GM19468 (cell line): ENCODE measurements around the gene TNFAIP8.
A peak's percentile ranks its signal among the peaks of the same experiment; 100 is the strongest.

Experiments
- ATAC-seq: cut with Tn5 transposase; IDR thresholded peaks from one replicate; pipeline ENCODE4 v1.9.1; 2021; ENCODE audit warnings: mild to moderate bottlenecking, moderate library complexity, moderate number of reproducible peaks; ENCODE audit not compliant: unreplicated experiment; ENCODE audit errors: extremely low read depth

TNFAIP8 gene

DNA sequence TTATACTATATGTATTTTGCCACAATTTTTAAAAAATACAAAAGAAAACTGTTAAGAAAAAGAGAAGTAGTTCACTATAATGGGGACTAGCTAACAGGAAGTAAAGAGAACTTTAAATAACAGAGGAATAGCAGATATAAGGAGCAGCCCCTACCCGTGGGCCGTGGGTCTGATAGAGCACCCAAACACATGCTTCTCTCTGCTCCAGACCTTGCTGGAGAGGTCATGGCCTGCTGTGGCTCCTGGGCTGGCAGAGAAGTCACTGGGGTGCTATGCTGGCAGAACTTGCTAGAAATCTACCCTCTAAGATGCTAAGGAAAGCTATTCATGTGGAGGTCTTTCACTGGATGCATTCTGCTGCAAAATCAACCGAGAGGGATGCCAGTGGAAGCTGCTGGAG, 10.0 kb upstream of the TNFAIP8 start:
- no peak for ATAC-seq

- no peak for ATAC-seq
Observed at GRCh38 chr5:119346394-119346793, 9.4 kb upstream of the TNFAIP8 start.

DNA sequence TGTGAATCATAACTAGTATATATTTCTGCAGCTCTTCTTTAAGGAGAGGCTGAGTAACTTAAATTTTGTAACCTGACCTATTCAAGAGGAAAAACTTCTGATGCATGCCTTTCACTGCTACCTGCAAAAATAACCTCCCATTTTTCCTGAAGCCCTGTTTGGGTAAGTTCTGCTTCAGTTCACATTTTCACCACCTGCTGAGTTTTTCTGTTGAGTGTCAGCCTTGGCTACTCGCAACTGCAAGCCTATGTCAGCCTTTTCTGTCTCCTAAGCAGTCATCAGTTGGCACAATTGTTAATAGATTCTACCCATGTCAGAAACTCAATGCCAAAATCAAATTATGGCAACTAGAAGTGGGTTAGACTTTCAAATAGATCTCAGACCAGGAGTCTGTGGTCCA, 8.2 kb upstream of the TNFAIP8 start:
- no peak for ATAC-seq

DNA sequence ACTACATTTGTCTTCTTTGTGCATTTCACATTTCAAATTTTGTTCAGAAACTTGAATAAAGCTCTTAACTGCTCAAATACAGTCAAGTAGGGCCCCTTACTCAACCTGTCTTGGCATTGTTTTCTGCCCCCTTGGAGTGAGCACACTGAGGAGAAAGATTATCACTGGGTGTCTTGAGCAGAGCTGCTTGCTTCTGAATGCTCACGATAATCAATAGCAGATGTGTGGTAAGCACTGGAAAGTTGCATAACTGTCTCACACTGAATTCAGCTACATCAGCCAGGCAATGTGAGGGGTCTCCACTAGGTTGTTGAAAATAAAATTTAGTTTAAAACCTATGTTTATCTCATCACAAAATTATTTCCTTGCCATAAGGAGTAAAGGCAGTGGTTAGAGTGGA, 7.8 kb upstream of the TNFAIP8 start:
- no peak for ATAC-seq

DNA sequence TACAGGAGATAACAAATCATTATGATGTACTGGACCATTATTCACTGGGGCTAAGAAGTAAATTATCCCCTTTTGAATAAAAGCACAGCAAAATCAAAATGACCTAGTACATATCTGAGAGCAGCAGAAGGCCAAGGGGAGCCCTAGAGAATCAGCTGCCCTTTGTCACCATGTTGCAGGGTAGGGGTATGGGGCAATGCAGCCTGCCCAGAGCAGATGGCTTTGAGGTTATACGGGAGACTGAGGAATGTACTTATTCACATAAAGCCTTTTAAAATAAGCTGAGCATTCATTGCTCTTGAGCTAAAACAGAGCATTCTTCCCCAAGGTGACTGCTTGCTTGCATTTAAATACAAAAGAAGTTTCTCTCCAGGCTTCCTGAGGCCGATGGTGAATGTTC, 2.6 kb upstream of the TNFAIP8 start:
- ATAC-seq, result no peak

DNA sequence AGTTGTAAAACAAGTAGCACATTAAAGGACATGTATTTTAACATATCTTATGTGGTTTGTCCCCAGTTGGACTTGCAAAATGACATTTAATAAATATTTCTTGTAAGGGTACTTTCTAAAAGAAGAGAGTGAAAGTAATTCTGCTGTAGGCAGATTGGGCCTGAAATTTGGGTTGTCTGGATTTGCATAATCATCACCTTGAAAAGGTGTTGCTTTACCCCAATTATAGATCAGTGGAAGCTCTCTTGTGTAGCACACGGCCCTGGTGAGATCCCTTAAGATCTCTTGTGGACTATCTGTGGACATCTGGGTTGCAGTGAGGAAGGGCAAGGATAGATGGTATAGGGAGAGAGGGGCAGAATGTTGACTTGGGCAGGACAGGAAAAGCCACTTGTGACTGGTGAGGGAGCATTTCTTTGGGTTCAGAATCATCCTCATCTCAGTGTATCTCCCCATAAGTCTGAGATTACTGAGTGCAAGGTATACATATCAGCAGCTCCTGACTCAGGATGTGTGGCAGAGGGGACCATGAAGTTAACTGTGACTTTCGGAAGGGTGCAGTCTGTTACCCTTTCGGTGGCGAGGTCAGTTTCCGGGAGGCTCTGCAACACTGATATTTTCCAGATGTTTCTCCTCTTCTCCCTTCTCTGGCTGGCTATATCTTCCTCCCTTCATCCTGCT, 2.0 kb upstream of the TNFAIP8 start:
- ATAC-seq, result peak; percentile 58

GRCh38 chr5:119354537-119355243, 1.1 kb upstream of the TNFAIP8 start:
- ATAC-seq, result no peak

GRCh38 chr5:119355244-119355638, 578 bp upstream of the TNFAIP8 start:
- ATAC-seq, result no peak

DNA sequence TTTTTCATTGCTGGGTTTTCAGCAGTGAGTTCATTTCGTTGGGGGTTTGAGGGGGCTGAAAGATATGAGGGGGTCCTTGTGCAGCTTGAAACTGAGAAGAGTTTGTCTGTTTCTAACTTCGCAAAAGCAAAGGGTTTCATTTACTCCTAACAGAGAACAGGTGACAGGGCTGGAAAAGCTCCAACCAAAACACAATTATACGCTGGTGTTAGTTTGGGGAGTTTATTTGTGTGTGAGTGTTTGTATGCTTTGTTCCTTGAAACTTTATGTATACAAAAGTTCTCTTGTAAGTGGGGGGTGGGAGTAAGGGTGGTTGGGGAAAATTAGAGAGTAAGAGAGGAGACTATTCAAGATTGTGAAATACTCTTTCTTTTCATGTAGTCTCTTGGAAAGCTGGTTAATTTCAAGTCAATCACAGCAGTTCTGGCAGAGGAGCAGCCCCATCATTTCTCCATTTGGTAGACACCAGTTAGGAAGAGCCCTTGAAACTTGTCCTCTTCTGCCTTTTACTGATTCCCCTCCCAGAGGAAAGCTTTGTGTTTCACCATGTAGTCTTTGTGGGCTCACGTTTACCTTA, 881 bp downstream of the TNFAIP8 start:
- ATAC-seq, result no peak

DNA sequence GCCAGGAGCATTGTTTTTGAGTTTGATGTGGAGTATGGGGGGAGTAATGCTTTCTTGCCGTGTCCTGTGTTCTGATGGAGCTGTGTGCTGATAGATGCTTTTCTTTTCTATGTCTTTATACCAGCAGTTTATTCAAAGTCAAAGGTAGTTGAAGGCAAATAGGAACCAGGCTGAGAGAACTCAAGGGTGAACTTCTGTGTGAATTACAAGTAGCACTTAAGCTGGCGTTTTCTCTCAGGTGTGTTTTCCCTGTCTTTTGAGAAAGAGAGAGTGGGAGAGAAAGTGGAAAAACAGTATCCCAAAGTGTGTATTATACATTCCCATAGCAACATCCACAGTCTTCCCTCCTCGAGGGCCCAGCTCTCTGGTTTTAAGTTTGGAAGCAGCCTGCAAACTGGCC, 1.5 kb downstream of the TNFAIP8 start:
- no peak for ATAC-seq

- no peak for ATAC-seq
Observed at GRCh38 chr5:119357808-119358529, 2.1 kb downstream of the TNFAIP8 start.

- ATAC-seq, result no peak
Observed at GRCh38 chr5:119358530-119358900, 2.7 kb downstream of the TNFAIP8 start.

DNA sequence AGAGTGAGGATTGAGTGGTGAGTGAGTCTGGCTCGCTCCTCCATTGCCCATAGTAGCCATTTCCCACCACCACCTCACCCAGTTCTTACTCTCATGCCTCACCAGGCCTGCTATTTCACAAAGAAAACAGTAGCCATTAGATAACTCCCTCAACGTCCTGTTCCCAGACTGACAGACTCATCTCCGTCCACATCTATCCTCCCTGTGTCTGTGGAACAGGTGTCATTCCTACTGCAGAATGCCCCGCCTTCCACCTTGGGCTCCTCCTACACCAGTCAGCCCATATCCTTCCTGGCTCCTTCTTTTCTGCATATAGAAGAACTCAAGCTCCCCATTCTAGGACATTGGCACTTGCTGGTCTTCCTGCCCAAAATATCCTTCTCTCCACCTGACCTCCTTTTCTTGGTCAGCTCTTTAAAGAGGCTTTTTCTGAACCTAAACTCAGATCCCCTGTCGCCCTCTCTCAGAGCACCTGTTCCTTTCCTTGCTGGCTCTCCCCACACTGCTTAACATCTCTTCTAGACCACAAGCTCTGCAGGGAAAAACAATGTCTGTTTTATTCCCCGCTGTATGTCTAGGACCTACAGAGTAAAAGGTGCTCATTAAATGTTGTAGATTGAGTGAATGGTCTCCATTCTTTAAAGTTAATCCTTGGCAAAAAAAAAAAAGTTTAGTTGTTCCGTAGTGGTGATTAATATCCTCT, 3.2 kb downstream of the TNFAIP8 start:
- no peak for ATAC-seq

GRCh38 chr5:119359737-119360413, 4.1 kb downstream of the TNFAIP8 start:
- no peak for ATAC-seq

GRCh38 chr5:119360905-119361593, 5.2 kb downstream of the TNFAIP8 start:
- no peak for ATAC-seq

- ATAC-seq, result no peak
Observed at GRCh38 chr5:119361594-119362125, 5.8 kb downstream of the TNFAIP8 start.

DNA sequence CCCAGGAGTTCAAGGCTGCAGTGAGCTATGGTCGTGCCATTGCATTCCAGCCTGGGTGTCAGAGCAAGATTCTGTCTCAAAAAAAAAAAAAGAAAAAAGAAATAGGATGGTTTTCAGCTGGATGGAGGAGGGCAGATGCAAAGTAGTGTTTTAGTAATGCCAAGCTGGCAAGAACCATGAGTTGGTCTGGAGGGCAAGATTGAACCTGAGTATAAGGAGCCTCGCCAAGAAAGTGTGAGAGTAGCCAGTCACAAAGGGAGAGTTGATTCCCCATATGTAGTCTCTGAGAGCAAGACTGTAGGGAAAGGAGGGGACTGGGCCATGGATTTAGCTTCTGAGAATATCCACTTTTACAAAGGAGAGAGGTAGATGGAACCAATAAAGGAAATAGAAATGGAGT, 6.9 kb downstream of the TNFAIP8 start:
- no peak for ATAC-seq

GRCh38 chr5:119363271-119363670, 7.5 kb downstream of the TNFAIP8 start:
- no peak for ATAC-seq

GRCh38 chr5:119363936-119364335, 8.1 kb downstream of the TNFAIP8 start:
- no peak for ATAC-seq
